WTC11 (cell line): ENCODE measurements around the gene SLC47A2. TPM values are rescaled to one million over a fixed set of nuclear protein-coding genes. Genes with fewer than 3 reads are reported as not detected.

ENCODE experiments used
- ATAC-seq: fragments of 200-7000 bp; cut with Tn5 transposase; 2 replicates; pipeline ENCODE4 v1.10.0; 2021; ENCODE audit warnings: mild to moderate bottlenecking, moderate library complexity
- CTCF ChIA-PET: fragments of 300-600 bp; sonication (Branson Sonifier 250); formaldehyde crosslinking; loops from one replicate; lab custom pipeline; 2021; ENCODE audit warnings: antibody characterized with exemption; lab: Charles Lee
- POLR2A ChIA-PET: fragments of 350-600 bp; sonication (Branson Sonifier 250); formaldehyde crosslinking; loops from one replicate; lab custom pipeline; 2021; ENCODE audit warnings: antibody characterized with exemption; lab: Charles Lee
- DNase-seq: peaks from one replicate; pipeline ENCODE4 v3.0.0; 2021; ENCODE audit warnings: low spot score
- H3K27ac Mint-ChIP-seq: 2 replicates; pipeline ENCODE4 v1.8.0; 2021; ENCODE audit warnings: mixed read lengths
- H3K27me3 Mint-ChIP-seq: 2 replicates; pipeline ENCODE4 v1.8.0; 2021; ENCODE audit warnings: low read depth, mild to moderate bottlenecking, moderate library complexity, mixed read lengths
- H3K36me3 Mint-ChIP-seq: 2 replicates; pipeline ENCODE4 v1.8.0; 2021; ENCODE audit warnings: mixed read lengths
- H3K4me1 Mint-ChIP-seq: 2 replicates; pipeline ENCODE4 v1.8.0; 2022; ENCODE audit warnings: mixed read lengths
- H3K4me3 Mint-ChIP-seq: 2 replicates; pipeline ENCODE4 v1.8.0; 2021; ENCODE audit warnings: mild to moderate bottlenecking, moderate library complexity, mixed read lengths
- H3K9me3 Mint-ChIP-seq: 2 replicates; pipeline ENCODE4 v1.8.0; 2021; ENCODE audit warnings: mixed read lengths
- ARID4B ChIP-seq: sonication (generic); formaldehyde crosslinking; IDR thresholded peaks from 2 replicates; pipeline ENCODE4 v1.8.0; 2023; ENCODE audit warnings: missing genetic modification reagents, mild to moderate bottlenecking, borderline replicate concordance
- CDX4 ChIP-seq: fragments of 250-450 bp; sonication (Bioruptor Pico); IDR thresholded peaks from 2 replicates; pipeline ENCODE4 v1.9.0; 2021; ENCODE audit warnings: moderate library complexity, mild to moderate bottlenecking, inconsistent platforms, borderline replicate concordance
- ESRRA ChIP-seq: sonication (generic); formaldehyde crosslinking; IDR thresholded peaks from 2 replicates; pipeline ENCODE4 v1.8.1; 2022; ENCODE audit warnings: mild to moderate bottlenecking, missing genetic modification reagents, borderline replicate concordance
- ETV6 ChIP-seq: sonication (generic); formaldehyde crosslinking; IDR thresholded peaks from 2 replicates; pipeline ENCODE4 v1.8.1; 2022; ENCODE audit warnings: mild to moderate bottlenecking, missing genetic modification reagents
- FOXP1 ChIP-seq: sonication (generic); formaldehyde crosslinking; IDR thresholded peaks from 2 replicates; pipeline ENCODE4 v1.8.0; 2022; ENCODE audit warnings: missing genetic modification reagents, mild to moderate bottlenecking, moderate library complexity, borderline replicate concordance
- GRHL2 ChIP-seq: fragments of 250-450 bp; sonication (Bioruptor Pico); IDR thresholded peaks from 2 replicates; pipeline ENCODE4 v1.8.0; 2022; ENCODE audit warnings: mild to moderate bottlenecking, moderate library complexity; ENCODE audit not compliant: insufficient replicate concordance, severe bottlenecking
- KAT7 ChIP-seq: sonication (generic); formaldehyde crosslinking; IDR thresholded peaks from 2 replicates; pipeline ENCODE4 v1.8.1; 2023; ENCODE audit warnings: missing genetic modification reagents, mild to moderate bottlenecking, borderline replicate concordance
- MAX ChIP-seq: sonication (generic); formaldehyde crosslinking; IDR thresholded peaks from 2 replicates; pipeline ENCODE4 v1.8.0; 2022; ENCODE audit warnings: mild to moderate bottlenecking, missing genetic modification reagents
- MYBL2 ChIP-seq: sonication (generic); formaldehyde crosslinking; IDR thresholded peaks from 2 replicates; pipeline ENCODE4 v1.8.1; 2023; ENCODE audit warnings: mild to moderate bottlenecking, moderate library complexity, missing genetic modification reagents
- NFATC4 ChIP-seq: fragments of 250-450 bp; sonication (Bioruptor Pico); IDR thresholded peaks from 2 replicates; pipeline ENCODE4 v1.9.0; 2021; ENCODE audit warnings: mild to moderate bottlenecking
- NFYB ChIP-seq: sonication (generic); formaldehyde crosslinking; conservative IDR thresholded peaks from 2 replicates; pipeline ENCODE4 v1.8.0; 2022; ENCODE audit warnings: low read depth, missing genetic modification reagents
- NR3C1 ChIP-seq: sonication (generic); formaldehyde crosslinking; conservative IDR thresholded peaks from 2 replicates; pipeline ENCODE4 v1.8.1; 2023; ENCODE audit warnings: low read depth, mild to moderate bottlenecking, missing genetic modification reagents
- SOX15 ChIP-seq: fragments of 250-450 bp; sonication (Bioruptor Pico); IDR thresholded peaks from 2 replicates; pipeline ENCODE4 v1.9.0; 2021; ENCODE audit warnings: mild to moderate bottlenecking
- STAT6 ChIP-seq: sonication (generic); formaldehyde crosslinking; conservative IDR thresholded peaks from 2 replicates; pipeline ENCODE4 v1.8.1; 2023; ENCODE audit warnings: mild to moderate bottlenecking, low read depth, missing genetic modification reagents, moderate library complexity
- TEAD1 ChIP-seq: sonication (generic); formaldehyde crosslinking; IDR thresholded peaks from 2 replicates; pipeline ENCODE4 v1.8.0; 2022; ENCODE audit warnings: mild to moderate bottlenecking, missing genetic modification reagents
- TP53 ChIP-seq: sonication (generic); formaldehyde crosslinking; IDR thresholded peaks from 2 replicates; pipeline ENCODE4 v1.8.1; 2023; ENCODE audit warnings: mild to moderate bottlenecking, missing genetic modification reagents
- ZMAT4 ChIP-seq: fragments of 250-450 bp; sonication (Bioruptor Pico); IDR thresholded peaks from 2 replicates; pipeline ENCODE4 v1.9.0; 2021; ENCODE audit warnings: mild to moderate bottlenecking
- ZNF219 ChIP-seq: sonication (generic); formaldehyde crosslinking; IDR thresholded peaks from 2 replicates; pipeline ENCODE4 v1.8.0; 2023; ENCODE audit warnings: missing genetic modification reagents, mild to moderate bottlenecking, borderline replicate concordance
- ZNF317 ChIP-seq: sonication (generic); formaldehyde crosslinking; IDR thresholded peaks from 2 replicates; pipeline ENCODE4 v1.8.1; 2023; ENCODE audit warnings: low read depth, mild to moderate bottlenecking, moderate library complexity, missing genetic modification reagents, borderline replicate concordance
- ZNF396 ChIP-seq: fragments of 250-450 bp; sonication (Bioruptor Pico); IDR thresholded peaks from 2 replicates; pipeline ENCODE4 v1.8.0; 2021; ENCODE audit warnings: mild to moderate bottlenecking, moderate library complexity, borderline replicate concordance
- ZNF416 ChIP-seq: fragments of 250-450 bp; sonication (Bioruptor Pico); IDR thresholded peaks from 2 replicates; pipeline ENCODE4 v1.9.0; 2021; ENCODE audit warnings: mild to moderate bottlenecking, inconsistent platforms
- total RNA-seq: library from RNA; stranded (reverse); gene quantifications from 3 replicates; pipeline ENCODE4 v1.2.3, GENCODE V29; 2021

Gene SLC47A2
- total RNA-seq, 1 experiment from 2014 or later, result not detected

- POLR2A ChIA-PET, result no interaction called here
- H3K9me3 Mint-ChIP-seq, result no peaks in the 10 kb centered on the region
Observed at GRCh38 chr17:19746517-19746916, 30.1 kb upstream of the SLC47A2 start.

GRCh38 chr17:19744922-19745757 lies 28.8 kb upstream of the SLC47A2 start:
- peak overlapping the region; percentile 54 for H3K4me3 Mint-ChIP-seq
- POLR2A ChIA-PET, result interaction anchor here (0.6 to 1.8 kb wide), 6 partner anchors 17 to 382 kb away, joined by 3 to 6 read pairs (median 3); partner anchors contain the start of gene ALDH3A2
- H3K36me3 Mint-ChIP-seq, result no peaks in the 10 kb centered on the region
- H3K27me3 Mint-ChIP-seq, result peaks cover 13% of the 10 kb centered on the region; the same call in 1 of the 2 replicates
- CTCF ChIA-PET, result interaction anchor here (0.5 to 5.7 kb wide), 55 partner anchors 8 to 892 kb away, joined by 3 to 91 read pairs (median 5); partner anchors contain the start of genes ALDH3A2, B9D1, MAPK7 and SLC47A1
- H3K9me3 Mint-ChIP-seq, result no peaks in the 10 kb centered on the region
- ATAC-seq, result peak; percentile 92
- no peak overlapping the region for H3K27ac Mint-ChIP-seq
- DNase-seq, result peak; percentile 99
- H3K4me1 Mint-ChIP-seq, result peaks cover 22% of the 10 kb centered on the region
- TF ChIP-seq ZNF317 (CRISPR knock-in tag), result peak; percentile 60; the same call in 1 of the 2 replicates
- no peak for TF ChIP-seq NFATC4
- TF ChIP-seq KAT7 (CRISPR knock-in tag), result 0 out of 2 replicates have a peak, but pooled peaks have one; percentile 87
- TF ChIP-seq NFYB (CRISPR knock-in tag), result no peak
- peak; percentile 98 for TF ChIP-seq MAX (CRISPR knock-in tag)
- no peak for TF ChIP-seq CDX4 (CRISPR knock-in tag)
- no peak for TF ChIP-seq STAT6 (CRISPR knock-in tag)
- TF ChIP-seq ZNF416 (CRISPR knock-in tag), result 0 out of 2 replicates have a peak, but pooled peaks have one; percentile 53
- TF ChIP-seq SOX15 (CRISPR knock-in tag), result no peak
- TF ChIP-seq TEAD1, result 0 out of 2 replicates have a peak, but pooled peaks have one; percentile 8
- TF ChIP-seq MYBL2, result peak; percentile 64; the same call in 1 of the 2 replicates
- no peak for TF ChIP-seq ZNF396
- peak; percentile 70; the same call in 1 of the 2 replicates for TF ChIP-seq ETV6
- TF ChIP-seq NR3C1 (CRISPR knock-in tag), result no peak
- peak; percentile 94 for TF ChIP-seq FOXP1
- TF ChIP-seq ESRRA (CRISPR knock-in tag), result peak; percentile 91; the same call in 1 of the 2 replicates
- TF ChIP-seq GRHL2 (CRISPR knock-in tag), result no peak
- TF ChIP-seq ZMAT4 (CRISPR knock-in tag), result no peak
- peak; percentile 85 for TF ChIP-seq ARID4B (CRISPR knock-in tag)
- TF ChIP-seq ZNF219 (CRISPR knock-in tag), result 0 out of 2 replicates have a peak, but pooled peaks have one; percentile 38

More at GRCh38 chr17:19746517-19746916, 30.1 kb upstream of the SLC47A2 start:
- ATAC-seq (no peak), DNase-seq (no peak)
- no peak for TF ChIP-seq TP53 (CRISPR knock-in tag)
- no peaks in the 10 kb centered on the region for H3K36me3 Mint-ChIP-seq
- CTCF ChIA-PET, result interaction anchor here (1.1 kb wide), 1 partner anchor 16 kb away, joined by 6 read pairs; no protein-coding TSS in a partner anchor
- H3K27me3 Mint-ChIP-seq, result peaks cover 13% of the 10 kb centered on the region; the same call in 1 of the 2 replicates
- no peak overlapping the region for H3K27ac Mint-ChIP-seq
- H3K4me1 Mint-ChIP-seq, result peaks cover 22% of the 10 kb centered on the region
- no peak overlapping the region for H3K4me3 Mint-ChIP-seq
